Measurements from ENCODE around the gene ZNF618.

DNA sequence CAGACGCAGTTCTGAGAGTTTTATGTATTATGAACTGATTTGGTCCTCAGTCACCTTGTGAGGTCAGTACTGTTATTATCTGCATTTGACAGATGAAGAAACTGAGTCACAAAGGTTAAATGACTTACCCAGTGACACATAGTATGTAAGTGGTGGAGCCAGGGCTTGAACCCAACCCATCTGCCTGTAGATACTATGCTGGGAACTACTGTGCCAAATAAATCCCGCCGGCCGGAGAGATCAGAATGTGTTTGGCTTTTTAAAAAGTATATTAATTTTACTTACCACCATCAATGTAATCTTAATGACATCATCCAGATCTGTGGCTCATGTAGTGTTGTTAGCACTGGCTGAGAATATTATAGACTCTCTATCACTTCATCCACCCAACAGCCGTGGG, 80.8 kb downstream of the ZNF618 start:
- TF ChIP-seq POLR2AphosphoS5 (IDR thresholded peaks at IDR 0.05; ENCODE audit: low read depth): no peak
- no peak for TF ChIP-seq ZNF331 (CRISPR knock-in tag; IDR thresholded peaks at IDR 0.05; ENCODE audit: low read depth)
- no peak for TF ChIP-seq EZH2 (IDR thresholded peaks at IDR 0.05; ENCODE audit: low read depth, unreplicated experiment)
- TF ChIP-seq, protein P1, sequence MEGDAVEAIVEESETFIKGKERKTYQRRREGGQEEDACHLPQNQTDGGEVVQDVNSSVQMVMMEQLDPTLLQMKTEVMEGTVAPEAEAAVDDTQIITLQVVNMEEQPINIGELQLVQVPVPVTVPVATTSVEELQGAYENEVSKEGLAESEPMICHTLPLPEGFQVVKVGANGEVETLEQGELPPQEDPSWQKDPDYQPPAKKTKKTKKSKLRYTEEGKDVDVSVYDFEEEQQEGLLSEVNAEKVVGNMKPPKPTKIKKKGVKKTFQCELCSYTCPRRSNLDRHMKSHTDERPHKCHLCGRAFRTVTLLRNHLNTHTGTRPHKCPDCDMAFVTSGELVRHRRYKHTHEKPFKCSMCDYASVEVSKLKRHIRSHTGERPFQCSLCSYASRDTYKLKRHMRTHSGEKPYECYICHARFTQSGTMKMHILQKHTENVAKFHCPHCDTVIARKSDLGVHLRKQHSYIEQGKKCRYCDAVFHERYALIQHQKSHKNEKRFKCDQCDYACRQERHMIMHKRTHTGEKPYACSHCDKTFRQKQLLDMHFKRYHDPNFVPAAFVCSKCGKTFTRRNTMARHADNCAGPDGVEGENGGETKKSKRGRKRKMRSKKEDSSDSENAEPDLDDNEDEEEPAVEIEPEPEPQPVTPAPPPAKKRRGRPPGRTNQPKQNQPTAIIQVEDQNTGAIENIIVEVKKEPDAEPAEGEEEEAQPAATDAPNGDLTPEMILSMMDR (conservative IDR thresholded peaks at IDR 0.05; ENCODE audit: low read depth in 2 of 2): no peak
- TF ChIP-seq EZH2phosphoT487 (IDR thresholded peaks at IDR 0.05; ENCODE audit: unreplicated experiment): no peak
- TF ChIP-seq STAT1 (IDR thresholded peaks at IDR 0.05; ENCODE audit: unreplicated experiment): no peak
- TF ChIP-seq CREB1 (CRISPR knock-in tag; IDR thresholded peaks at IDR 0.05; ENCODE audit: low read depth): no peak
- TF ChIP-seq, protein P2, sequence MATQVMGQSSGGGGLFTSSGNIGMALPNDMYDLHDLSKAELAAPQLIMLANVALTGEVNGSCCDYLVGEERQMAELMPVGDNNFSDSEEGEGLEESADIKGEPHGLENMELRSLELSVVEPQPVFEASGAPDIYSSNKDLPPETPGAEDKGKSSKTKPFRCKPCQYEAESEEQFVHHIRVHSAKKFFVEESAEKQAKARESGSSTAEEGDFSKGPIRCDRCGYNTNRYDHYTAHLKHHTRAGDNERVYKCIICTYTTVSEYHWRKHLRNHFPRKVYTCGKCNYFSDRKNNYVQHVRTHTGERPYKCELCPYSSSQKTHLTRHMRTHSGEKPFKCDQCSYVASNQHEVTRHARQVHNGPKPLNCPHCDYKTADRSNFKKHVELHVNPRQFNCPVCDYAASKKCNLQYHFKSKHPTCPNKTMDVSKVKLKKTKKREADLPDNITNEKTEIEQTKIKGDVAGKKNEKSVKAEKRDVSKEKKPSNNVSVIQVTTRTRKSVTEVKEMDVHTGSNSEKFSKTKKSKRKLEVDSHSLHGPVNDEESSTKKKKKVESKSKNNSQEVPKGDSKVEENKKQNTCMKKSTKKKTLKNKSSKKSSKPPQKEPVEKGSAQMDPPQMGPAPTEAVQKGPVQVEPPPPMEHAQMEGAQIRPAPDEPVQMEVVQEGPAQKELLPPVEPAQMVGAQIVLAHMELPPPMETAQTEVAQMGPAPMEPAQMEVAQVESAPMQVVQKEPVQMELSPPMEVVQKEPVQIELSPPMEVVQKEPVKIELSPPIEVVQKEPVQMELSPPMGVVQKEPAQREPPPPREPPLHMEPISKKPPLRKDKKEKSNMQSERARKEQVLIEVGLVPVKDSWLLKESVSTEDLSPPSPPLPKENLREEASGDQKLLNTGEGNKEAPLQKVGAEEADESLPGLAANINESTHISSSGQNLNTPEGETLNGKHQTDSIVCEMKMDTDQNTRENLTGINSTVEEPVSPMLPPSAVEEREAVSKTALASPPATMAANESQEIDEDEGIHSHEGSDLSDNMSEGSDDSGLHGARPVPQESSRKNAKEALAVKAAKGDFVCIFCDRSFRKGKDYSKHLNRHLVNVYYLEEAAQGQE (IDR thresholded peaks at IDR 0.05; ENCODE audit: unreplicated experiment): no peak
- TF ChIP-seq, protein P3, sequence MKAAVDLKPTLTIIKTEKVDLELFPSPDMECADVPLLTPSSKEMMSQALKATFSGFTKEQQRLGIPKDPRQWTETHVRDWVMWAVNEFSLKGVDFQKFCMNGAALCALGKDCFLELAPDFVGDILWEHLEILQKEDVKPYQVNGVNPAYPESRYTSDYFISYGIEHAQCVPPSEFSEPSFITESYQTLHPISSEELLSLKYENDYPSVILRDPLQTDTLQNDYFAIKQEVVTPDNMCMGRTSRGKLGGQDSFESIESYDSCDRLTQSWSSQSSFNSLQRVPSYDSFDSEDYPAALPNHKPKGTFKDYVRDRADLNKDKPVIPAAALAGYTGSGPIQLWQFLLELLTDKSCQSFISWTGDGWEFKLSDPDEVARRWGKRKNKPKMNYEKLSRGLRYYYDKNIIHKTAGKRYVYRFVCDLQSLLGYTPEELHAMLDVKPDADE (IDR thresholded peaks at IDR 0.05): no peak
